Measurements from ENCODE around the gene TMPRSS13.

GRCh38 chr11:117855912-117856651, 73.1 kb downstream of the TMPRSS13 start:
- TF ChIP-seq CTCF (IDR thresholded peaks at IDR 0.05) (no peak), ZFX (IDR thresholded peaks at IDR 0.05; ENCODE audit: borderline replicate concordance) (no peak)

Data from 22Rv1 (cell line).